Left ventricle myocardium inferior (tissue), 1 donor: ENCODE results near the gene SYNGR3. TPM values are rescaled to one million over a fixed set of nuclear protein-coding genes. Genes with fewer than 3 reads are reported as not detected.
"Not testable (repeated sequence)": the region's sequence is repeated elsewhere in the genome, so short reads cannot be mapped to it uniquely, and the experiment has no call there.

ENCODE experiments used
- DNase-seq: peaks from one replicate; pipeline ENCODE4 v3.0.0-alpha.2; 2020
- H3K27ac ChIP-seq: fragments of 200-600 bp; replicated peaks from 2 replicates; pipeline ENCODE4 v1.8.0; 2021
- H3K27me3 ChIP-seq: fragments of 200-600 bp; 2 replicates; pipeline ENCODE4 v1.8.0; 2021; ENCODE audit warnings: low read depth
- H3K36me3 ChIP-seq: fragments of 200-600 bp; 2 replicates; pipeline ENCODE4 v1.8.0; 2021
- H3K4me1 ChIP-seq: fragments of 200-600 bp; 2 replicates; pipeline ENCODE4 v1.8.0; 2021
- H3K4me3 ChIP-seq: fragments of 200-600 bp; 2 replicates; pipeline ENCODE4 v1.8.0; 2021; ENCODE audit warnings: mild to moderate bottlenecking, moderate library complexity
- H3K9me3 ChIP-seq: fragments of 200-600 bp; replicated peaks from 2 replicates; pipeline ENCODE4 v1.8.0; 2021
- CTCF ChIP-seq: fragments of 200-600 bp; IDR thresholded peaks from 2 replicates; pipeline ENCODE4 v1.8.0; 2021; ENCODE audit warnings: antibody characterized with exemption, mild to moderate bottlenecking, borderline replicate concordance
- intact Hi-C: fragments of 100-400 bp; cut with micrococcal nuclease; formaldehyde crosslinking; loops from one replicate; pipeline ENCODE4 v1.11.0; 2022
- total RNA-seq: library from RNA; stranded (reverse); fragmentation: NEBNext Ultra II Directional; extraction: Animal tissue kit (Norgen Biotek cat#: 25700); gene quantifications from one replicate; pipeline ENCODE4 v1.2.1, GENCODE V29; 2021
- donor health status: DM: no; HTN: yes; CAD: no; lungs with severe emphysema.

The SYNGR3 gene
- total RNA-seq, 1 donor from 2014 or later, result 0.38 TPM

GRCh38 chr16:1947369-1947670, 42.5 kb upstream of the SYNGR3 start:
- intact Hi-C loops, result no loop called here
- H3K4me3 ChIP-seq, result no peak overlapping the region
- peaks cover 3% of the 10 kb centered on the region for H3K36me3 ChIP-seq
- no peak for TF ChIP-seq CTCF
- DNase-seq, result no peak
- H3K9me3 ChIP-seq, result no peaks in the 10 kb centered on the region
- peaks cover 51% of the 10 kb centered on the region for H3K4me1 ChIP-seq
- no peaks in the 10 kb centered on the region for H3K27me3 ChIP-seq
- peak overlapping the region; percentile 46 for H3K27ac ChIP-seq

DNA sequence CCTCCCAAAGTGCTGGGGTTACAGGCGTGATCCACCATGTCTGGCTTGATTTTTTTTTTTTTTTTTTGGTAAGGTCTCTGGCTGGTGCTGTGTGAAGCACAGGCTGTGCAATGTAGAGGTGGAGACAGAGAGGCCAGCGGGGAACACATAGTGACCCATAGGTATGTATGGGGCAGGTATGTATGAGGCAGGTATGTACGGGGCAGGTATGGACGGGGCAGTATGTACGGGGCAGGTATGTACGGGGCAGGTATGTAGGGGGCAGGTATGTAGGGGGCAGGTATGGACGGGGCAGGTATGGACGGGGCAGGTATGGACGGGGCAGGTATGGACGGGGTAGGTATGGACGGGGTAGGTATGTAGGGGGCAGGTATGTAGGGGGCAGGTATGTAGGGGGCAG, 40.3 kb upstream of the SYNGR3 start:
- H3K4me1 ChIP-seq, result peaks cover 35% of the 10 kb centered on the region
- H3K27me3 ChIP-seq, result no peaks in the 10 kb centered on the region
- intact Hi-C loops, result no loop called here
- peak overlapping the region; percentile 38 for H3K27ac ChIP-seq
- TF ChIP-seq CTCF, result no peak
- no peak overlapping the region for H3K4me3 ChIP-seq
- H3K36me3 ChIP-seq, result peaks cover 3% of the 10 kb centered on the region
- no peak for DNase-seq
- no peaks in the 10 kb centered on the region for H3K9me3 ChIP-seq

GRCh38 chr16:1950047-1950446, 39.7 kb upstream of the SYNGR3 start:
- peak overlapping the region; percentile 64 for H3K4me3 ChIP-seq
- H3K27ac ChIP-seq, result peak overlapping the region; percentile 89
- no peak for DNase-seq
- H3K27me3 ChIP-seq, result no peaks in the 10 kb centered on the region
- H3K4me1 ChIP-seq, result peaks cover 35% of the 10 kb centered on the region
- TF ChIP-seq CTCF, result no peak
- H3K36me3 ChIP-seq, result peaks cover 3% of the 10 kb centered on the region
- intact Hi-C loops, result no loop called here
- H3K9me3 ChIP-seq, result no peaks in the 10 kb centered on the region

GRCh38 chr16:1950559-1950958, 39.2 kb upstream of the SYNGR3 start:
- peak overlapping the region; percentile 64 for H3K4me3 ChIP-seq
- H3K9me3 ChIP-seq, result no peaks in the 10 kb centered on the region
- peaks cover 35% of the 10 kb centered on the region for H3K4me1 ChIP-seq
- peak overlapping the region; percentile 89 for H3K27ac ChIP-seq
- no peaks in the 10 kb centered on the region for H3K27me3 ChIP-seq
- intact Hi-C loops, result no loop called here
- H3K36me3 ChIP-seq, result peaks cover 3% of the 10 kb centered on the region
- TF ChIP-seq CTCF, result no peak
- peak; percentile 64 for DNase-seq

GRCh38 chr16:1953734-1954133, 36.0 kb upstream of the SYNGR3 start:
- H3K4me3 ChIP-seq, result peak overlapping the region; percentile 64
- DNase-seq, result no peak

GRCh38 chr16:1957434-1958142, 32.2 kb upstream of the SYNGR3 start:
- Histone ChIP-seq H3K4me1 (peaks cover 33% of the 10 kb centered on the region), H3K36me3 (peaks cover 16% of the 10 kb centered on the region)
- H3K27me3 ChIP-seq, intact Hi-C loops, H3K27ac ChIP-seq, DNase-seq, H3K4me3 ChIP-seq, H3K9me3 ChIP-seq: not testable (repeated sequence)

More at GRCh38 chr16:1953734-1954133, 36.0 kb upstream of the SYNGR3 start:
- Histone ChIP-seq H3K36me3 (no peaks in the 10 kb centered on the region), H3K27me3 (no peaks in the 10 kb centered on the region), H3K4me1 (peaks cover 24% of the 10 kb centered on the region), H3K9me3 (no peaks in the 10 kb centered on the region), H3K27ac (peak overlapping the region; percentile 89)
- no peak for TF ChIP-seq CTCF
- intact Hi-C loops, result no loop called here

DNA sequence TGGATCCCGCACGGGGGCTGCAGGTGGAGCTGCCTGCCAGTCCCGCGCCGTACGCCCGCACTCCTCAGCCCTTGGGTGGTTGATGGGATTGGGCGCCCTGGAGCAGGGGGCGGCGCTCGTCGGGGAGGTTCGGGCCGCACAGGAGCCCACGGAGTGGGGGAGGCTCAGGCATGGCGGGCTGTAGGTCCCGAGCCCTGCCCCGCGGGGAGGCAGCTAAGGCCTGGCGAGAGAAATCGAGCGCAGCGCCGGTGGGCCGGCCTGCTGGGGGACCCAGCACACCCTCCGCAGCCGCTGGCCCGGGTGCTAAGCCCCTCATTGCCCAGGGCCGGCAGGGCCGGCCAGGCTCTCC, 31.7 kb upstream of the SYNGR3 start:
- peaks cover 21% of the 10 kb centered on the region for H3K36me3 ChIP-seq

More for the DNA sequence above, 31.7 kb upstream of the SYNGR3 start:
- H3K4me3 ChIP-seq, H3K9me3 ChIP-seq, DNase-seq, H3K27me3 ChIP-seq, intact Hi-C loops, H3K27ac ChIP-seq: not testable (repeated sequence)
- peaks cover 38% of the 10 kb centered on the region for H3K4me1 ChIP-seq
